GM23338 (cell line): Measurements from ENCODE around the gene KLHDC2. TPM values are rescaled to one million over a fixed set of nuclear protein-coding genes. Genes with fewer than 3 reads are reported as not detected.

Source experiments
- ATAC-seq: fragments of 200-7000 bp; cut with Tn5 transposase; 3 replicates; pipeline ENCODE4 v1.9.1; 2020
- DNase-seq: peaks from one replicate; pipeline ENCODE4 v3.0.0-alpha.2; 2015; ENCODE audit warnings: low spot score
- H2AFZ ChIP-seq: fragments of 200-600 bp; sonication (generic); 2 replicates; pipeline ENCODE4 v1.8.0; 2016; ENCODE audit warnings: antibody characterized with exemption, mild to moderate bottlenecking, moderate library complexity
- H3F3A ChIP-seq: fragments of 200-600 bp; sonication (generic); replicated peaks from 2 replicates; pipeline ENCODE4 v1.8.0; 2017; ENCODE audit warnings: antibody characterized with exemption, mixed run types, low read depth
- H3K27ac ChIP-seq: fragments of 200-600 bp; sonication (generic); 2 replicates; pipeline ENCODE4 v1.6.1; 2016; ENCODE audit warnings: low read depth
- H3K27me3 ChIP-seq: fragments of 200-600 bp; sonication (generic); 2 replicates; pipeline ENCODE4 v1.8.0; 2016; ENCODE audit warnings: mild to moderate bottlenecking, mixed run types, moderate library complexity; ENCODE audit not compliant: insufficient read depth
- H3K36me3 ChIP-seq: fragments of 200-600 bp; sonication (generic); 2 replicates; pipeline ENCODE4 v1.8.0; 2016; ENCODE audit warnings: mild to moderate bottlenecking; ENCODE audit not compliant: insufficient read depth
- H3K4me1 ChIP-seq: fragments of 200-600 bp; sonication (generic); 2 replicates; pipeline ENCODE4 v1.8.0; 2016; ENCODE audit warnings: mild to moderate bottlenecking, moderate library complexity; ENCODE audit not compliant: insufficient read depth
- H3K4me2 ChIP-seq: fragments of 200-600 bp; sonication (generic); 2 replicates; pipeline ENCODE4 v1.7.1; 2017; ENCODE audit warnings: mixed run types
- H3K4me3 ChIP-seq: fragments of 200-600 bp; sonication (generic); 2 replicates; pipeline ENCODE4 v1.6.1; 2016; ENCODE audit warnings: mixed run types
- H3K79me2 ChIP-seq: fragments of 200-600 bp; sonication (generic); replicated peaks from 2 replicates; pipeline ENCODE4 v1.8.0; 2017; ENCODE audit warnings: mild to moderate bottlenecking; ENCODE audit not compliant: insufficient read depth
- H3K9me2 ChIP-seq: fragments of 200-600 bp; sonication (generic); 2 replicates; pipeline ENCODE4 v1.8.0; 2017; ENCODE audit not compliant: insufficient read depth
- H4K20me1 ChIP-seq: fragments of 200-600 bp; sonication (generic); replicated peaks from 2 replicates; pipeline ENCODE4 v1.8.0; 2017; ENCODE audit warnings: mild to moderate bottlenecking; ENCODE audit not compliant: insufficient read depth
- H3K27ac Mint-ChIP-seq: 2 replicates; pipeline ENCODE4 v1.8.0; 2020; ENCODE audit warnings: inconsistent platforms, mild to moderate bottlenecking, moderate library complexity, mixed read lengths
- H3K27me3 Mint-ChIP-seq: 3 replicates; pipeline ENCODE4 v1.8.0; 2022; ENCODE audit warnings: low read depth, mild to moderate bottlenecking, moderate library complexity, mixed read lengths, inconsistent platforms; ENCODE audit not compliant: insufficient read depth, poor library complexity
- H3K36me3 Mint-ChIP-seq: 3 replicates; pipeline ENCODE4 v1.8.0; 2021; ENCODE audit warnings: low read depth, mild to moderate bottlenecking, inconsistent platforms, moderate library complexity, mixed read lengths
- H3K4me1 Mint-ChIP-seq: 3 replicates; pipeline ENCODE4 v1.8.0; 2020; ENCODE audit warnings: mild to moderate bottlenecking, inconsistent platforms, mixed read lengths
- H3K4me3 Mint-ChIP-seq: 3 replicates; pipeline ENCODE4 v1.8.0; 2021; ENCODE audit warnings: moderate library complexity, mild to moderate bottlenecking, inconsistent platforms, mixed read lengths
- H3K9me3 Mint-ChIP-seq: 3 replicates; pipeline ENCODE4 v1.8.0; 2020; ENCODE audit warnings: moderate library complexity, mild to moderate bottlenecking, inconsistent platforms, mixed read lengths
- CREB1 ChIP-seq: fragments of 250-450 bp; sonication (Bioruptor Pico); IDR thresholded peaks from 2 replicates; pipeline ENCODE4 v1.5.0; 2020; ENCODE audit warnings: low read depth, mild to moderate bottlenecking, moderate library complexity
- ETS1 ChIP-seq: IDR thresholded peaks from 2 replicates; pipeline ENCODE4 v1.6.1; 2016; ENCODE audit warnings: antibody characterized with exemption
- EZH2 ChIP-seq: fragments of 200-600 bp; sonication (generic); IDR thresholded peaks from one replicate; pipeline ENCODE4 v1.8.0; 2017; ENCODE audit warnings: antibody characterized with exemption, mild to moderate bottlenecking, low read depth; ENCODE audit not compliant: unreplicated experiment
- EZH2phosphoT487 ChIP-seq: fragments of 200-600 bp; sonication (generic); IDR thresholded peaks from one replicate; pipeline ENCODE4 v1.8.1; 2018; ENCODE audit warnings: antibody characterized with exemption; ENCODE audit not compliant: unreplicated experiment
- JUNB ChIP-seq: IDR thresholded peaks from one replicate; pipeline ENCODE4 v1.6.1; 2016; ENCODE audit warnings: antibody characterized with exemption; ENCODE audit not compliant: unreplicated experiment
- NANOG ChIP-seq: IDR thresholded peaks from 2 replicates; pipeline ENCODE4 v1.6.1; 2016; ENCODE audit warnings: antibody characterized with exemption, borderline replicate concordance
- POLR2AphosphoS5 ChIP-seq: IDR thresholded peaks from 2 replicates; pipeline ENCODE4 v1.6.1; 2016; ENCODE audit warnings: antibody characterized with exemption, low read depth
- STAT1 ChIP-seq: IDR thresholded peaks from one replicate; pipeline ENCODE4 v1.6.1; 2016; ENCODE audit warnings: antibody characterized with exemption; ENCODE audit not compliant: unreplicated experiment
- ZNF114 ChIP-seq: fragments of 250-450 bp; sonication (Bioruptor Pico); IDR thresholded peaks from 2 replicates; pipeline ENCODE4 v1.5.0; 2020; ENCODE audit warnings: mild to moderate bottlenecking, moderate library complexity
- ZNF331 ChIP-seq: fragments of 250-450 bp; sonication (Bioruptor Pico); IDR thresholded peaks from 2 replicates; pipeline ENCODE4 v1.5.0; 2020; ENCODE audit warnings: low read depth, mild to moderate bottlenecking, moderate library complexity
- ZNF462 ChIP-seq: fragments of 250-450 bp; sonication (Bioruptor Pico); IDR thresholded peaks from 2 replicates; pipeline ENCODE4 v1.5.0; 2020; ENCODE audit warnings: mild to moderate bottlenecking, moderate library complexity
- polyA plus RNA-seq: library from polyadenylated mRNA; unstranded; fragments of >200 nt; fragmentation: Nextera tagmentation; extraction: Ambion mirVana; gene quantifications from 2 replicates; pipeline ENCODE4 v1.2.1, GENCODE V29; 2016
- total RNA-seq: library from RNA; depleted of rRNA; stranded (reverse); fragments of >200 nt; shearing (Covaris generic); gene quantifications from 2 replicates; pipeline ENCODE4 v1.2.3, GENCODE V29; 2014
- TF ChIP-seq, protein P1 (sequence below), 2 experiments: fragments of 200-600 bp in 1 of 2; sonication (generic) in 1 of 2; conservative IDR thresholded peaks; 2 replicates each; pipeline versions ENCODE4 v1.5.1 to v1.6.1; 2016 to 2017; ENCODE audit warnings: antibody characterized with exemption in 2 of 2, low read depth in 2 of 2, mild to moderate bottlenecking in 2 of 2, moderate library complexity in 1 of 2

KLHDC2 gene
- total and polyA plus RNA-seq, 2 experiments from 2014 or later: 38.5 to 61.9 TPM

GRCh38 chr14:49767270-49767570 is 733 bp upstream of the KLHDC2 start (continued):
- TF ChIP-seq ZNF462 (CRISPR knock-in tag) (no peak), JUNB (no peak), ZNF114 (CRISPR knock-in tag) (no peak), EZH2 (no peak)
- TF ChIP-seq, protein P1, sequence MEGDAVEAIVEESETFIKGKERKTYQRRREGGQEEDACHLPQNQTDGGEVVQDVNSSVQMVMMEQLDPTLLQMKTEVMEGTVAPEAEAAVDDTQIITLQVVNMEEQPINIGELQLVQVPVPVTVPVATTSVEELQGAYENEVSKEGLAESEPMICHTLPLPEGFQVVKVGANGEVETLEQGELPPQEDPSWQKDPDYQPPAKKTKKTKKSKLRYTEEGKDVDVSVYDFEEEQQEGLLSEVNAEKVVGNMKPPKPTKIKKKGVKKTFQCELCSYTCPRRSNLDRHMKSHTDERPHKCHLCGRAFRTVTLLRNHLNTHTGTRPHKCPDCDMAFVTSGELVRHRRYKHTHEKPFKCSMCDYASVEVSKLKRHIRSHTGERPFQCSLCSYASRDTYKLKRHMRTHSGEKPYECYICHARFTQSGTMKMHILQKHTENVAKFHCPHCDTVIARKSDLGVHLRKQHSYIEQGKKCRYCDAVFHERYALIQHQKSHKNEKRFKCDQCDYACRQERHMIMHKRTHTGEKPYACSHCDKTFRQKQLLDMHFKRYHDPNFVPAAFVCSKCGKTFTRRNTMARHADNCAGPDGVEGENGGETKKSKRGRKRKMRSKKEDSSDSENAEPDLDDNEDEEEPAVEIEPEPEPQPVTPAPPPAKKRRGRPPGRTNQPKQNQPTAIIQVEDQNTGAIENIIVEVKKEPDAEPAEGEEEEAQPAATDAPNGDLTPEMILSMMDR (conservative IDR thresholded peaks at IDR 0.05; ENCODE audit: low read depth in 2 of 2): no peak

DNA sequence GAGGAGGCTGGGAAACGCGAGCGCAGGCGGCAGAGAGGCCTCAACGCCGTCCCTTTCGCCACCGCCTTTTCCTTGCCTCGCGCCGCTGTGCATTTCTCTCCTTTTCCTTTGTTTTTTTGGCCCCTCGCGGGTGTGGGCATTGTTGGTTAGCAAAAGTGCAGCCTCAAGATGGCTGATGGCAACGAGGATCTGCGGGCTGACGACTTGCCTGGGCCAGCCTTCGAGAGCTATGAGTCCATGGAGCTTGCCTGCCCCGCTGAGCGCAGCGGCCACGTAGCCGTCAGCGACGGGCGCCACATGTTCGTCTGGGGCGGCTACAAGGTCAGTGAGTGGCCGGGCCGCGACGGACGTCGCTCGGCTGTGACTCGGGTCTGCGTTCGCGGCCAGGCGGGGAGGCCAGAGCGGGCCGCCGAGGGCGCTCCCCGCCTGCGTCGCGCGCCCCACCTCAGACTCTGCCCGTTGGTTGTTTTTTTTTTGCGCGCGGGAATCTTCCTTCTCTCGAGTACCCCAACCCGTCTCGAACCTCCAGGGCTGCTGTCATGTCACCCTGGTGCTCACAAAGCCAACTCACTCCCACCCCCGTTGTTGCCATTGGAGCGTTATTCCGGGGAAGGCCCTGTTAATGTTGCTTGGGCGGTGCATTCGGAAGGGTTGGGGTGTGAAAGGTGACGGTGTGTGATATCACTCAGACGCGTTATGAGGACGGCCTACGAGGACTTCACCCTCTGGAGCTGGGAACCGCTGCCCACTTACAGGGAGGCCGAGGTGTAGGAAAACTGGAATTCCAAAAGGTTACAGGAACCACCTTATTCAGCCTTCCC is 558 bp downstream of the KLHDC2 start:
- Histone ChIP-seq H3K4me1 (peaks cover 17% of the 10 kb centered on the region), H3K79me2 (peaks cover 33% of the 10 kb centered on the region), H3K4me2 (peak overlapping the region; percentile 71), H3K9me2 (no peaks in the 10 kb centered on the region), H2AFZ (peak overlapping the region; percentile 90; the same call in 1 of the 2 replicates), H3K27ac (peak overlapping the region; percentile 99), H3K36me3 (no peaks in the 10 kb centered on the region), H3K4me3 (peak overlapping the region; percentile 99), H3F3A (peaks cover 15% of the 10 kb centered on the region; the same call in 1 of the 2 replicates), H4K20me1 (no peaks in the 10 kb centered on the region), H3K27me3 (no peaks in the 10 kb centered on the region)
- ATAC-seq (peak; percentile 30), DNase-seq (peak; percentile 67)
- H3K9me3 Mint-ChIP-seq: no peaks in the 10 kb centered on the region; the same call in 2 of the 3 replicates
- H3K27me3 Mint-ChIP-seq: peaks cover 5% of the 10 kb centered on the region
- peaks cover 4% of the 10 kb centered on the region; the same call in 1 of the 3 replicates for H3K36me3 Mint-ChIP-seq
- H3K27ac Mint-ChIP-seq: peak overlapping the region; percentile 100
- H3K4me3 Mint-ChIP-seq: peak overlapping the region; percentile 99
- H3K4me1 Mint-ChIP-seq: peaks cover 20% of the 10 kb centered on the region
- no peak for TF ChIP-seq STAT1
- TF ChIP-seq ETS1: 0 out of 2 replicates have a peak, but pooled peaks have one; percentile 22
- no peak for TF ChIP-seq EZH2phosphoT487
- TF ChIP-seq CREB1 (CRISPR knock-in tag): peak; percentile 67
- no peak for TF ChIP-seq ZNF331 (CRISPR knock-in tag)
- no peak; the same call in 1 of the 2 replicates for TF ChIP-seq POLR2AphosphoS5
- TF ChIP-seq NANOG: no peak
